ENCODE data around the gene TLK2. TPM values are rescaled to one million over a fixed set of nuclear protein-coding genes. Genes with fewer than 3 reads are reported as not detected.

The TLK2 gene
- total RNA-seq, 2 experiments from 2014 or later, result 24.8 to 26.8 TPM

DNA sequence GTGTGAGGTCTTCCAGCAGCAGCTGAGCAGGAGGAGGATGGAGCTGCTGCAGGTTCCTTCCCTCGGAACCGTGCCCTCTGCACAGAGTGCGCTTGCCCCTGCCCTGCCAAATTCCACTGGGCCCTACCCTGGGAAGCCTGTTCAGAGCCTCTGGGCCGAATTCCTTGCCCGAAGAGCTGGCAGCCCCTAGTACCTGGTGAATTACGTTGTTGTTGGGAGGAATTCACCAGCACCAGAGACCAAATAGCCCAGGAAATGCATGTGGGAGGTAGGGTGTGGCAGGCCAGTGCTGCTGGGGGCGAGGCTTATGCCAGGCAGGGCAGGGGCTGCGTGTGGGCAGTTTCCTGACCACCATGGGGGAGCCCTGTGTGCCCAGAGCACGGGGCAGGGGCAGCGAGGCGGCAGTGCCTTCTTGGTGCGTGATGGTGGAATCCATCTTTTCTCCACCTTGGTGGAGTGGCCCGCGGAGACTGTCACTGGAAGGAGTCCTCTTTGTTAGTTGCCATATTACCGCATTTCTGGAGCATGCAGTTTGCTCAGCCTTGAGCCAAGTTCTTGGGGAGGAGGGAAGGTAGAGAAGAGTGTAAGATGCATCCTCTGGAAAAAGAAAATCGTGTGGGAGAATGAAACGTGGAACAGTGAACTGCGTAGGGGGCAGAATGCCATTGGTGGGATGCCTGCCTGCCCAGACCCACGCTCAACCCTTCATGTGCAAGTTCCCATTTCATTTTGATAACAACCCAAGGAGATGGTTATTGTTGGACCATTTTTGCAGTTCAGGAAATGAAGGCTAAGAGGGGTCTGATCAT is 151.1 kb downstream of the TLK2 start:
- ChIA-PET POLR2A (interaction anchor here (1.4 kb wide), 1 partner anchor 9 kb away, joined by 3 read pairs; no protein-coding TSS in a partner anchor), CTCF (no interaction called here)
- Mint-ChIP-seq H3K4me3 (no peak overlapping the region), H3K27me3 (peaks cover 11% of the 10 kb centered on the region), H3K27ac (no peak overlapping the region), H3K36me3 (ENCODE audit: low read depth) (no peaks in the 10 kb centered on the region), H3K9me3 (no peaks in the 10 kb centered on the region), H3K4me1 (ENCODE audit: low read depth) (peaks cover 10% of the 10 kb centered on the region)
- DNase-seq (no peak), ATAC-seq (no peak)
- intact Hi-C loops (cut with micrococcal nuclease), result no loop called here
- no peak for TF ChIP-seq CTCF (IDR thresholded peaks at IDR 0.05)

- intact Hi-C loops (cut with micrococcal nuclease), result no loop called here
- peaks cover 11% of the 10 kb centered on the region for H3K27me3 Mint-ChIP-seq
- CTCF ChIA-PET, result no interaction called here
- POLR2A ChIA-PET, result interaction anchor here (1.4 kb wide), 1 partner anchor 10 kb away, joined by 3 read pairs; no protein-coding TSS in a partner anchor
- H3K4me1 Mint-ChIP-seq (ENCODE audit: low read depth), result peaks cover 10% of the 10 kb centered on the region
- H3K9me3 Mint-ChIP-seq, result no peaks in the 10 kb centered on the region
- no peak overlapping the region for H3K27ac Mint-ChIP-seq
- no peak for TF ChIP-seq CTCF (IDR thresholded peaks at IDR 0.05)
- ATAC-seq (no peak), DNase-seq (no peak)
- H3K36me3 Mint-ChIP-seq (ENCODE audit: low read depth), result no peaks in the 10 kb centered on the region
- no peak overlapping the region for H3K4me3 Mint-ChIP-seq
Observed at GRCh38 chr17:62630365-62631085, 151.9 kb downstream of the TLK2 start.

DNA sequence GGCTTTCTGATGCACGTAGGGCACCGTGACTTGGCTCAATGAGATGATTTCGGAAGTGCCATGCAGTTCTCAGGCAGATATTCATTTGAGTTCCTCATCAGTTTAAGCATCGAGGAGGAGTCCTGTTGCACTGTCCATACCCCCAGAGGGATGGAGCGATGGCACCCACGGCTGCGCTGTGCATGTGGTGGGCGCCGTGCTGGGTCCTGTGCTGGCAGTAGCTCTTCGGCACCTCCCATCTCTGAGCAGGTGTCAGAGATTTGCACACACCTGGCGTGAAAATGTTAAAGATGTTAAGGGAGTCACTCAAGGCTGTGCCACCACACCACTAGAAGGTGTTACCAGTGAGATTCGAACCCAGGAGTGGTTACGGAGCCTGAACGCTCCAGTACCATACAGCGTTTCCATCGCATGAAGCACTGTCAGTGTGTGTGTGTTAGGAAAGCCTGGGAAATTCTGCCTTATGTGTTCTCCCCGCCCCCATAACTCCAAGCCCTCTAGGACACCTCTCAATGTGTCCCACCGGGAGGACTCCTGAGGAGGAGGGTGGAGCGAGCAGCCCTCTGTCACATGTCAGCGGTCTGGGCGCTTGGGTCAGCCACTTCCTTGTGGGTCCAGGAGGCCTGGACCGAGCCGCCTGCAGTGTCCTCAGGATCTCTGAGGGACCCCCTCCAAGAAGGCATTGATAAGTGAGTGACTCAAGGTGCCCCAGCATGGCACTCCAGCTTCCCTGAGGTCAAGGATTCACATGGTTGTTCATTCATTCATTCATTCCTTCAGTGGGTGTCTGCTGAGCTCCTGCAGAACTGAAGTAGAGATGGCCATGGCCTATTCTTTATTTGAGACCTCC is 152.7 kb downstream of the TLK2 start:
- TF ChIP-seq CTCF (IDR thresholded peaks at IDR 0.05), result no peak
- no peak for ATAC-seq
- Mint-ChIP-seq H3K4me1 (ENCODE audit: low read depth) (peaks cover 10% of the 10 kb centered on the region), H3K36me3 (ENCODE audit: low read depth) (no peaks in the 10 kb centered on the region), H3K9me3 (no peaks in the 10 kb centered on the region), H3K27me3 (peaks cover 9% of the 10 kb centered on the region), H3K27ac (no peak overlapping the region), H3K4me3 (no peak overlapping the region)
- no peak for DNase-seq
- ChIA-PET CTCF (no interaction called here), POLR2A (no interaction called here)
- intact Hi-C loops (cut with micrococcal nuclease), result no loop called here

GRCh38 chr17:62631936-62632924 is 153.6 kb downstream of the TLK2 start:
- peaks cover 4% of the 10 kb centered on the region for H3K27me3 Mint-ChIP-seq
- no peaks in the 10 kb centered on the region for H3K36me3 Mint-ChIP-seq (ENCODE audit: low read depth)
- intact Hi-C loops (cut with micrococcal nuclease), result no loop called here
- H3K4me1 Mint-ChIP-seq (ENCODE audit: low read depth), result peaks cover 9% of the 10 kb centered on the region
- no peak overlapping the region for H3K27ac Mint-ChIP-seq
- no peaks in the 10 kb centered on the region for H3K9me3 Mint-ChIP-seq
- ATAC-seq (no peak), DNase-seq (no peak)
- TF ChIP-seq CTCF (IDR thresholded peaks at IDR 0.05), result no peak
- H3K4me3 Mint-ChIP-seq, result no peak overlapping the region
- POLR2A ChIA-PET, result no interaction called here
- CTCF ChIA-PET, result no interaction called here
